K562 (cell line): Measurements from ENCODE around the gene PGAP3. TPM values are rescaled to one million over a fixed set of nuclear protein-coding genes. Genes with fewer than 3 reads are reported as not detected.

Experiments used
- ATAC-seq: fragments of 200-7000 bp; cut with Tn5 transposase; 3 replicates; pipeline ENCODE4 v1.9.1; 2020; ENCODE audit warnings: moderate library complexity
- BruUV-seq: library from RNA; stranded (reverse); fragments of 400-500 nt; replicated peaks from 2 replicates; lab custom pipeline; 2021; lab: Mats Ljungman, UMichigan
- CTCF ChIA-PET: fragments of 300-600 bp; formaldehyde crosslinking; extraction: SDS; loops from one replicate; lab custom pipeline; 2021; ENCODE audit warnings: low intra/inter-chr PET ratio; lab: Yijun Ruan, JAX
- POLR2A ChIA-PET: fragments of 300-600, 350-650 bp; sonication (Branson Sonifier 250); formaldehyde crosslinking; extraction: SDS; loops from one replicate; lab custom pipeline; 2021; ENCODE audit warnings: antibody characterized with exemption, inconsistent platforms; lab: Yijun Ruan, JAX
- DNase-seq, 4 experiments: peaks; one replicate each; pipeline versions ENCODE4 v3.0.0 to v3.0.0-alpha.2; 2011 to 2018; ENCODE audit warnings: low spot score in 3 of 4, mixed read lengths in 3 of 4; ENCODE audit errors: extremely low read depth in 1 of 4
- FAIRE-seq: peaks from 2 replicates; lab custom pipeline; 2011; peaks lifted over from hg19 to GRCh38; lab: Jason Lieb, UNC
- H2AFZ ChIP-seq: 2 replicates; pipeline ENCODE4 v1.6.0; 2011; ENCODE audit warnings: low read depth, low read length, control low read depth, inconsistent platforms
- H3K27ac ChIP-seq: fragments of 200-600 bp; 3 replicates; pipeline ENCODE4 v1.8.0; 2011; ENCODE audit warnings: low read depth, mild to moderate bottlenecking, control low read depth, inconsistent platforms, low read length, moderate library complexity, mixed read lengths; ENCODE audit errors: extremely low read depth
- H3K27me3 ChIP-seq, 2 experiments: fragments of 300-600 bp in 1 of 2; 2 replicates in 1 of 2; 3 replicates in 1 of 2; pipeline versions ENCODE4 v1.6.0 to v1.8.0; 2011; ENCODE audit warnings: inconsistent platforms in 2 of 2, low read length in 2 of 2, mild to moderate bottlenecking in 1 of 2, mixed read lengths in 1 of 2, moderate library complexity in 1 of 2; ENCODE audit not compliant: control insufficient read depth in 2 of 2, insufficient read depth in 2 of 2
- H3K36me3 ChIP-seq: fragments of 300-600 bp; 3 replicates; pipeline ENCODE4 v1.8.0; 2011; ENCODE audit warnings: mild to moderate bottlenecking, low read length, inconsistent platforms; ENCODE audit not compliant: control insufficient read depth, insufficient read depth
- H3K4me1 ChIP-seq, 2 experiments: fragments of 200-600 bp in 1 of 2; replicated peaks in 1 of 2; 2 replicates in 1 of 2; 3 replicates in 1 of 2; pipeline versions ENCODE4 v1.5.1 to v1.8.0; 2011; ENCODE audit warnings: inconsistent platforms in 2 of 2, low read length in 2 of 2, mild to moderate bottlenecking in 1 of 2, mixed read lengths in 1 of 2, moderate library complexity in 1 of 2; ENCODE audit not compliant: control insufficient read depth in 2 of 2, insufficient read depth in 2 of 2
- H3K4me2 ChIP-seq: 2 replicates; pipeline ENCODE4 v1.6.1; 2011; ENCODE audit warnings: low read length, control low read depth, inconsistent platforms, mixed read lengths; ENCODE audit not compliant: insufficient read depth
- H3K4me3 ChIP-seq: fragments of 200-600 bp; sonication (generic), shearing (Covaris generic); 2 replicates; pipeline ENCODE4 v1.5.1; 2016; ENCODE audit warnings: control low read depth, inconsistent platforms
- H3K79me2 ChIP-seq: fragments of 200-600 bp; 3 replicates; pipeline ENCODE4 v1.8.0; 2011; ENCODE audit warnings: low read length, inconsistent platforms; ENCODE audit not compliant: control insufficient read depth, insufficient read depth
- H3K9ac ChIP-seq, 2 experiments: 2 replicates each; pipeline versions ENCODE4 v1.6.0 to v1.6.1; 2011; ENCODE audit warnings: low read depth in 2 of 2, low read length in 2 of 2, control low read depth in 1 of 2, inconsistent platforms in 1 of 2, mild to moderate bottlenecking in 1 of 2, mixed read lengths in 1 of 2; ENCODE audit not compliant: insufficient read depth in 1 of 2
- H3K9me1 ChIP-seq: one replicate; pipeline ENCODE4 v1.6.0; 2011; ENCODE audit warnings: inconsistent platforms, mild to moderate bottlenecking, low read length, moderate library complexity; ENCODE audit not compliant: control insufficient read depth, insufficient read depth
- H3K9me3 ChIP-seq: replicated peaks from 2 replicates; pipeline ENCODE4 v1.5.1; 2011; ENCODE audit warnings: low read depth, low read length, inconsistent platforms; ENCODE audit not compliant: control insufficient read depth, insufficient read depth
- H4K20me1 ChIP-seq: replicated peaks from 2 replicates; pipeline ENCODE4 v1.6.1; 2011; ENCODE audit warnings: low read length, inconsistent platforms, mixed read lengths; ENCODE audit not compliant: control insufficient read depth, insufficient read depth
- HNRNPL ChIP-seq: fragments of 200-400 bp; formaldehyde crosslinking; IDR thresholded peaks from 2 replicates; pipeline ENCODE4 v1.6.1; 2017; ENCODE audit warnings: low read depth, mild to moderate bottlenecking, low read length
- MTA2 ChIP-seq: fragments of 450-650 bp; IDR thresholded peaks from 2 replicates; pipeline ENCODE4 v1.6.1; 2016; ENCODE audit warnings: low read depth
- MXI1 ChIP-seq: IDR thresholded peaks from 2 replicates; pipeline ENCODE4 v1.6.1; 2011; ENCODE audit warnings: low read depth, mild to moderate bottlenecking, improper control_type of control experiment, low read length
- SMARCE1 ChIP-seq: fragments of 450-650 bp; IDR thresholded peaks from 2 replicates; pipeline ENCODE4 v1.7.1; 2016; ENCODE audit warnings: mild to moderate bottlenecking
- ZNF197 ChIP-seq: fragments of 200-800 bp; sonication (Bioruptor generic); IDR thresholded peaks from 2 replicates; pipeline ENCODE4 v1.6.1; 2016; ENCODE audit warnings: low read depth, missing genetic modification characterization, missing compliant biosample characterization
- ZNF311 ChIP-seq: fragments of 250-450 bp; sonication (Bioruptor Pico); IDR thresholded peaks from 2 replicates; pipeline ENCODE4 v1.4.0; 2020; ENCODE audit warnings: mild to moderate bottlenecking, moderate library complexity
- WGBS: fragments of 100-300 bp; shearing (Covaris generic); methylation state at CpG from one replicate; pipeline ENCODE4 v1.1.6; 2016; ENCODE audit warnings: low coverage, mixed read lengths; ENCODE audit not compliant: insufficient coverage; ENCODE audit errors: missing lambda C conversion rate; 5-methylcytosine and 5-hydroxymethylcytosine counted together
- in situ Hi-C: fragments of 300-500 bp; cut with MboI; formaldehyde crosslinking; loops from 4 replicates; pipeline ENCODE4 v1.15.0; 2018; ENCODE audit warnings: inconsistent platforms, mixed read lengths
- intact Hi-C: fragments of 100-400 bp; cut with micrococcal nuclease; formaldehyde crosslinking; loops from 2 replicates; pipeline ENCODE4 v1.14.2; 2022
- polyA plus RNA-seq, 8 experiments: library from polyadenylated mRNA; depleted of rRNA in 4 of 8; stranded (reverse) in 5 of 8; unstranded in 3 of 8; fragments of >200 nt; fragmentation: Nextera tagmentation in 2 of 8; fragmentation: Illumina TruSeq in 1 of 8; extraction: Ambion mirVana in 2 of 8; extraction: Trizol in 1 of 8; gene quantifications; 2 replicates each; pipeline versions ENCODE4 v1.2.1 to v1.2.3, GENCODE V29; 2011 to 2014; ENCODE audit warnings: inconsistent platforms in 1 of 8, missing spikeins in 1 of 8
- total RNA-seq, 7 experiments: library from RNA; depleted of rRNA in 6 of 7; stranded (reverse); fragments of >200 nt in 6 of 7; fragmentation: Illumina TruSeq in 2 of 7; extraction: Trizol in 2 of 7; gene quantifications; 2 replicates each; pipeline versions ENCODE4 v1.2.1 to v1.2.3, GENCODE V29; 2011 to 2021; ENCODE audit warnings: low replicate concordance in 1 of 7
- TF ChIP-seq, protein P1 (sequence below): sonication (generic); IDR thresholded peaks from 2 replicates; pipeline ENCODE4 v1.6.1; 2016
- TF ChIP-seq, protein P2 (sequence below): fragments of 250-450 bp; sonication (Bioruptor Pico); IDR thresholded peaks from 2 replicates; pipeline ENCODE4 v1.8.0; 2021; ENCODE audit warnings: mild to moderate bottlenecking, moderate library complexity
- TF ChIP-seq, protein P3 (sequence below), 2 experiments: IDR thresholded peaks; 2 replicates each; pipeline ENCODE4 v1.6.1; 2011; ENCODE audit warnings: borderline replicate concordance in 1 of 2, control low read depth in 1 of 2, low read depth in 1 of 2, low read length in 1 of 2, mild to moderate bottlenecking in 1 of 2, mixed read lengths in 1 of 2, moderate library complexity in 1 of 2; ENCODE audit not compliant: insufficient read depth in 1 of 2, insufficient read length in 1 of 2, poor library complexity in 1 of 2, severe bottlenecking in 1 of 2; ENCODE audit errors: extremely low read depth in 1 of 2

The PGAP3 gene
- total and polyA plus RNA-seq, 9 of the 15 experiments (the other 6 are each of a cell fraction or from before 2014, with no cell fraction given) = 0.38 to 9.4 (median 4.5) TPM

DNA sequence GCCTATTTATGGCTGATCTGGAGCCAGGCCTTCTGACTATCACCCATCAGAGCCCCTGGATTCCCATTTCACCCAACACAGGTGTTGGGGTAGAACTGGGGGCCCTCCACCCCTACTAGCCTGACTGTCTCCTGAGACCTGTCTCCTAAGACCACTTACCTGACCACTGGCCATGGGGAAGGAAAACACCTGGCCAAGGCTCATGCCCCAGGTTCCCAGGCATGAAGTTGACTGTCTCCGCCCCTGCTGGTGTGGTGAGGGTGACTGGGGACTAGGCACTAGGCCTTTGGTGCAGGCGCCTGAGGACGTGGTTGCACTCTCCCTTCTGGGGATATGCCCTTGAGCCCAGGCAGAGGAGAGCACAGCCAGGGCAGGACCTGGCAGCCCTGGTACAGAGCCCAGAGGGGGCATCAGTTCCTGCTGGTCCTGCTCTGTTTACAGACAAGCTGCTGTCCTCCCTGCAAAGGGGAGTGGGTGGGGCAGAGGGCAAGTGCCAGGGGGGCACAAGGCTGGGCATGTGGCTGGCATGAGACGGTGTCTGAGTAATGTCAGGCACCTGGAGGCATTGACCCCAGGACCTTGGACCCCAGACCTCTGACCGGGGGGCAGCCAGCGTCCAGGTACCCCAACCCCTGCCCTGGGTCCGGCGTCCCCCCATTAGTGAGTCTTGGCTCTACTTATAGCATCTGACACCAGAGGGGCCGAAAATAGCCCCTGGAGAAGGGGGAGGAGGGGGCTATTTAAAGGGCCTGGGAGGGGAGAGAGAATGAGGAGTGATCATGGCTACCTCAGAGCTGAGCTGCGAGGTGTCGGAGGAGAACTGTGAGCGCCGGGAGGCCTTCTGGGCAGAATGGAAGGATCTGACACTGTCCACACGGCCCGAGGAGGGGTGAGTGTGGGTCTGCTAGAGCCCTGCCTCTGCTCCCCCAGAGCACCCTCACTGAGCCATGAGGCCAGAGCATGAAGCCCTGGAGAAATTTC lies 23.0 kb downstream of the PGAP3 start, which contains the start of gene TCAP:
TSS of gene TCAP (plus strand) at position 769 of the 981 bp plus-strand sequence. CDS start at position 780, 11 bp downstream.
- no TSS peak for BruUV-seq

More for the DNA sequence above, 23.0 kb downstream of the PGAP3 start, which contains the start of gene TCAP:
- H3K4me1 ChIP-seq = peaks cover 33 to 88% of the 10 kb centered on the region in 2 experiments
- POLR2A ChIA-PET = interaction anchor here (0.9 to 1.3 kb wide), 6 partner anchors 11 to 65 kb away, joined by 3 to 9 read pairs (median 4); partner anchors contain the start of gene STARD3
- H2AFZ ChIP-seq = no peak within 1 kb of the TSS
- FAIRE-seq (no peak), DNase-seq (no peak), ATAC-seq (no peak)
- peak within 1 kb of the TSS; percentile 27; the same call in 1 of the 2 replicates for H3K4me2 ChIP-seq
- peak within 1 kb of the TSS in 1 of 2 experiments; percentile 82; a peak in 2 of 4 replicates for H3K9ac ChIP-seq
- in situ Hi-C loops = no loop called here
- H3K79me2 ChIP-seq = peaks cover 13% of the 10 kb centered on the region; the same call in 2 of the 3 replicates
- H3K9me3 ChIP-seq = no peaks in the 10 kb centered on the region
- 78% methylated on average over 13 of the region's 15 CpGs for WGBS
- no peaks in the 10 kb centered on the region for H3K27me3 ChIP-seq
- H3K36me3 ChIP-seq = peaks cover 33% of the 10 kb centered on the region; the same call in 1 of the 3 replicates
- H3K27ac ChIP-seq = peak within 1 kb of the TSS; percentile 28
- CTCF ChIA-PET = interaction anchor here (0.6 kb wide), 1 partner anchor 20 kb away, joined by 3 read pairs; no protein-coding TSS in a partner anchor
- intact Hi-C loops = no loop called here
- no peak within 1 kb of the TSS for H3K4me3 ChIP-seq
- H4K20me1 ChIP-seq = no peaks in the 10 kb centered on the region
- no peaks in the 10 kb centered on the region for H3K9me1 ChIP-seq
- TF ChIP-seq HNRNPL = no peak
- no peak for TF ChIP-seq SMARCE1
- TF ChIP-seq ZNF197 (CRISPR knock-in tag) = 0 out of 2 replicates have a peak, but pooled peaks have one; percentile 13
- TF ChIP-seq ZNF311 (CRISPR knock-in tag) = no peak
- TF ChIP-seq, protein P1, sequence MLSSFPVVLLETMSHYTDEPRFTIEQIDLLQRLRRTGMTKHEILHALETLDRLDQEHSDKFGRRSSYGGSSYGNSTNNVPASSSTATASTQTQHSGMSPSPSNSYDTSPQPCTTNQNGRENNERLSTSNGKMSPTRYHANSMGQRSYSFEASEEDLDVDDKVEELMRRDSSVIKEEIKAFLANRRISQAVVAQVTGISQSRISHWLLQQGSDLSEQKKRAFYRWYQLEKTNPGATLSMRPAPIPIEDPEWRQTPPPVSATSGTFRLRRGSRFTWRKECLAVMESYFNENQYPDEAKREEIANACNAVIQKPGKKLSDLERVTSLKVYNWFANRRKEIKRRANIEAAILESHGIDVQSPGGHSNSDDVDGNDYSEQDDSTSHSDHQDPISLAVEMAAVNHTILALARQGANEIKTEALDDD = no peak
- TF ChIP-seq MTA2 = no peak
- TF ChIP-seq, protein P2, sequence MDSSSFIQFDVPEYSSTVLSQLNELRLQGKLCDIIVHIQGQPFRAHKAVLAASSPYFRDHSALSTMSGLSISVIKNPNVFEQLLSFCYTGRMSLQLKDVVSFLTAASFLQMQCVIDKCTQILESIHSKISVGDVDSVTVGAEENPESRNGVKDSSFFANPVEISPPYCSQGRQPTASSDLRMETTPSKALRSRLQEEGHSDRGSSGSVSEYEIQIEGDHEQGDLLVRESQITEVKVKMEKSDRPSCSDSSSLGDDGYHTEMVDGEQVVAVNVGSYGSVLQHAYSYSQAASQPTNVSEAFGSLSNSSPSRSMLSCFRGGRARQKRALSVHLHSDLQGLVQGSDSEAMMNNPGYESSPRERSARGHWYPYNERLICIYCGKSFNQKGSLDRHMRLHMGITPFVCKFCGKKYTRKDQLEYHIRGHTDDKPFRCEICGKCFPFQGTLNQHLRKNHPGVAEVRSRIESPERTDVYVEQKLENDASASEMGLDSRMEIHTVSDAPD (CRISPR knock-in tag) = no peak
- TF ChIP-seq MXI1 = no peak
- TF ChIP-seq, protein P3, sequence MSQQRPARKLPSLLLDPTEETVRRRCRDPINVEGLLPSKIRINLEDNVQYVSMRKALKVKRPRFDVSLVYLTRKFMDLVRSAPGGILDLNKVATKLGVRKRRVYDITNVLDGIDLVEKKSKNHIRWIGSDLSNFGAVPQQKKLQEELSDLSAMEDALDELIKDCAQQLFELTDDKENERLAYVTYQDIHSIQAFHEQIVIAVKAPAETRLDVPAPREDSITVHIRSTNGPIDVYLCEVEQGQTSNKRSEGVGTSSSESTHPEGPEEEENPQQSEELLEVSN (IDR thresholded peaks at IDR 0.05; ENCODE audit: borderline replicate concordance in 1 of 2, extremely low read depth in 1 of 2, insufficient read depth in 1 of 2, insufficient read length in 1 of 2, low read depth in 1 of 2, low read length in 1 of 2, poor library complexity in 1 of 2, severe bottlenecking in 1 of 2) = no peak
